ENCODE data around the gene NPAS3.

The NPAS3 gene

DNA sequence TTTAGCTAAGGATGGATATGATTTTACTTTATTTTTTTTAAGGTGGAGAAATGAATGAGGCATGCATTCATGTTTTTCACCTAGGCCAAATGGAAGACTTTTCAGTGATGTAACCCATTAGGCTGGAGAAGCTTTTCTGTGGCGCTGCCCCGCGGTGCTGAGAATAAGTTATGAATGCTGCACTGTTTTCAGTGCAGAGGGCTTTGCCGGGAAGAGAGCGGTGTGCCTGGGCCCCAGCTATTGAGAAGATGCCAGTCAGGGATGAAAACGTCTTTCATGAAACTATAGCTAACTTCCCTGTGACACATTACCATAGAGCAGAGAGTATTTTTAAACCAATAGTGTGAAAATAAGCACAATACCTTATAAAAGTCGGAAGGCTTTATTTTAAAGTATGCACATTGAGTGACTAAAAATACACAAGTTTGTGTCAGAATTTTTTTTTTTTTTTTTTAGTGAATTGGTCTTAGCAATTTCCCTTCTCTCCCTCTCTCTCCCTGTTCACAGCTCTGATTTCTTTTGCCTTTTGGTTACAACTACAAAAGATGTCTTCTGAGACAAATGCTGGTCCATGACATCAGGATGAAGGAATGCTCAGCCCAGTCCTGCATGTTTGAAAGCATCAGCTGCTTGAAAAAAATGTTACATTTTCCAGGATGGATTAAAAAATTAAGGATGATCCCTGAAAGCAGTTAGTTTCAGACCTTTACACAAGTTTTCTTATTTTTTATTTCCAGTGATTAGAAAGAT is 48.3 kb downstream of the NPAS3 start:
- Histone ChIP-seq H3K27ac (no peak overlapping the region), H3K36me3 (replicated peaks) (no peaks in the 10 kb centered on the region)
- TF ChIP-seq, protein P1, sequence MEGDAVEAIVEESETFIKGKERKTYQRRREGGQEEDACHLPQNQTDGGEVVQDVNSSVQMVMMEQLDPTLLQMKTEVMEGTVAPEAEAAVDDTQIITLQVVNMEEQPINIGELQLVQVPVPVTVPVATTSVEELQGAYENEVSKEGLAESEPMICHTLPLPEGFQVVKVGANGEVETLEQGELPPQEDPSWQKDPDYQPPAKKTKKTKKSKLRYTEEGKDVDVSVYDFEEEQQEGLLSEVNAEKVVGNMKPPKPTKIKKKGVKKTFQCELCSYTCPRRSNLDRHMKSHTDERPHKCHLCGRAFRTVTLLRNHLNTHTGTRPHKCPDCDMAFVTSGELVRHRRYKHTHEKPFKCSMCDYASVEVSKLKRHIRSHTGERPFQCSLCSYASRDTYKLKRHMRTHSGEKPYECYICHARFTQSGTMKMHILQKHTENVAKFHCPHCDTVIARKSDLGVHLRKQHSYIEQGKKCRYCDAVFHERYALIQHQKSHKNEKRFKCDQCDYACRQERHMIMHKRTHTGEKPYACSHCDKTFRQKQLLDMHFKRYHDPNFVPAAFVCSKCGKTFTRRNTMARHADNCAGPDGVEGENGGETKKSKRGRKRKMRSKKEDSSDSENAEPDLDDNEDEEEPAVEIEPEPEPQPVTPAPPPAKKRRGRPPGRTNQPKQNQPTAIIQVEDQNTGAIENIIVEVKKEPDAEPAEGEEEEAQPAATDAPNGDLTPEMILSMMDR (IDR thresholded peaks at IDR 0.05; ENCODE audit: low read depth, low read length, missing control alignments): no peak

DNA sequence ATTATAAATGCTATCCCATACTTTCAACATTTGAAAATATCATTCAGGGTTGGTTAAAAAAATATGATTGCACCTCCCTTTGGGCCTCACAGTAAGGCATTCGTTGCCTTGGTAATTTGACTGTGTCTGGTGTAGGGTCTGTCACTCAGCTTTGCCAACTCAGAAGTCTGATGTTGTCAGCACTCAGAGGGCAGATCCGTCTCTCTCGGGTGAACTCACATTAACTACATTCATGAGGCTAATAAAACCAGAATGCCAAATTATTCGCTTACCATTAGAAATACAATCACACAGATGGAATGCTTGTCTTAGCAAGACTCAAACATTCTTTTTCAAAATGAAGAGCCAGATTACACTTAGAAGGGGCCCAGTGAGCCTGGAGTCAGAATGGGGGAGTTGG is 53.0 kb downstream of the NPAS3 start:
- Histone ChIP-seq H3K27ac (no peak overlapping the region), H3K36me3 (replicated peaks) (no peaks in the 10 kb centered on the region), H3K4me3 (ENCODE audit: low read depth, low read length) (no peak overlapping the region), H3K27me3 (replicated peaks) (no peaks in the 10 kb centered on the region)
- in situ Hi-C loops (cut with HindIII; ENCODE audit: low pct_ligation_motif_present, low sequenced_read_pairs): no loop called here
- TF ChIP-seq, protein P1 (IDR thresholded peaks at IDR 0.05; ENCODE audit: low read depth, low read length, missing control alignments): no peak
- no peak for DNase-seq

More for the DNA sequence above, 48.3 kb downstream of the NPAS3 start:
- DNase-seq: peak; percentile 66
- H3K27me3 ChIP-seq (replicated peaks): no peaks in the 10 kb centered on the region
- in situ Hi-C loops (cut with HindIII; ENCODE audit: low pct_ligation_motif_present, low sequenced_read_pairs): no loop called here
- no peak overlapping the region for H3K4me3 ChIP-seq (ENCODE audit: low read depth, low read length)

DNA sequence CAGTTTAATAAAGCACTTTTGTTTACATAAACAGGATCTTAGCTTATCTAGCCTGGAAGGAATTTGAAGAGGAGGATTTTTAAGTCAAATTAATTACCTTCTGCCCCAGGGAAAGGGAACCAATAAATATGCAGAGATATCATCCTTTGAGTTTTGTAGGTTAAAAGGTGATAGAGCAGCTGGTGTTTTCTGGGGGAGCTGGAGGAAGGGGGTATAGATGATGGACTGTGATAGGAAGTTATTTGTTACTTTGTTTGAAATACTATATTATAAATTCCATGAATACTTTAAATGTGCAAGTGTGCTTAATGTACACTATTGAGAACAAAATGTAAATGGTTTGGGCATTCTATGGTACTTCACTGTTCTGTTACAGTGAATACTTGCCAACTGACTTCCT is 55.2 kb downstream of the NPAS3 start:
- H3K27ac ChIP-seq: no peak overlapping the region
- TF ChIP-seq, protein P1 (IDR thresholded peaks at IDR 0.05; ENCODE audit: low read depth, low read length, missing control alignments): no peak
- in situ Hi-C loops (cut with HindIII; ENCODE audit: low pct_ligation_motif_present, low sequenced_read_pairs): no loop called here
- H3K36me3 ChIP-seq (replicated peaks): no peaks in the 10 kb centered on the region
- DNase-seq: no peak
- no peak overlapping the region for H3K4me3 ChIP-seq (ENCODE audit: low read depth, low read length)
- H3K27me3 ChIP-seq (replicated peaks): no peaks in the 10 kb centered on the region

DNA sequence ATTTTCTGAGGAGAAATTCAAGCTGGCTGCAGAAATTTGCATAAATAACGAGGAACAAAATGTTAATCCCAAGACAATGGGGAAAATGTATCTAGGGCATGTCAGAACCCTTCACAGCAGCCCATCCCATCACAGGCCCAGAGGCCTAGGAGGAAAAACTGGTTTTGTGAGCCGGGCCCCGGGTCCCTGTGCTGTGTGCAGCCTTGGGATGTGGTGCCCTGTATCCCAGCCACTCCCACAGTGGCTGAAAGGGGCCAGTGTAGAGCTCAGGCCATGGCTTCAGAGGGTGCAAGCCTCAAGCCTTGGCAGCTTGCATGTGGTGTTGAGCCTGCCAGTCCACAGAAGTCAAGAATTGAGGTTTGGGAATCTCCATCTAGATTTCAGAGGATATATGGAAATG is 57.7 kb downstream of the NPAS3 start:
- in situ Hi-C loops (cut with HindIII; ENCODE audit: low pct_ligation_motif_present, low sequenced_read_pairs): no loop called here
- H3K4me3 ChIP-seq (ENCODE audit: low read depth, low read length): no peak overlapping the region

DNA sequence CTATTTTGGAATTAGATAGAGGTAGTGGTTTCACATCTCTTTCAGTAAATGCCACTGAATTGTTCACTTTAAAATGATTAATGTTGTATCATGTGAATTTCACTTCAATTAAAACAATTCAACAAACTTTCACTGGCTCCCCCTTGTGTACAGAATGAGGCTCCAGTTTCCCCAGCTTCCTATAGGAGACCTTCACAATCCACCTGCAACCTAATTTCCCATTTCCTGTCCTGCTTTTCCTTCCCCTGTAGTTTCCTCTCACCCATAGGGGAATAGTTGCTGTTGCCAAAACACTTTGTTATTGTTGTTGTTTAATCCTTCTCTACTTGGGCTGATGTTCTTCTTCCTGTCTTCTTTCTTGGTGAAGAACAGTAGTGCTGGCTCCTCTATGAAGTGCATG is 59.8 kb downstream of the NPAS3 start:
- in situ Hi-C loops (cut with HindIII; ENCODE audit: low pct_ligation_motif_present, low sequenced_read_pairs): no loop called here
- Histone ChIP-seq H3K27ac (no peak overlapping the region), H3K36me3 (replicated peaks) (no peaks in the 10 kb centered on the region), H3K27me3 (replicated peaks) (no peaks in the 10 kb centered on the region), H3K4me3 (ENCODE audit: low read depth, low read length) (no peak overlapping the region)
- TF ChIP-seq, protein P1 (IDR thresholded peaks at IDR 0.05; ENCODE audit: low read depth, low read length, missing control alignments): peak; percentile 73
- DNase-seq: peak; percentile 16

More for the DNA sequence above, 57.7 kb downstream of the NPAS3 start:
- TF ChIP-seq, protein P1 (IDR thresholded peaks at IDR 0.05; ENCODE audit: low read depth, low read length, missing control alignments): no peak
- H3K27ac ChIP-seq: no peak overlapping the region
- no peak for DNase-seq
- no peaks in the 10 kb centered on the region for H3K27me3 ChIP-seq (replicated peaks)
- H3K36me3 ChIP-seq (replicated peaks): no peaks in the 10 kb centered on the region

DNA sequence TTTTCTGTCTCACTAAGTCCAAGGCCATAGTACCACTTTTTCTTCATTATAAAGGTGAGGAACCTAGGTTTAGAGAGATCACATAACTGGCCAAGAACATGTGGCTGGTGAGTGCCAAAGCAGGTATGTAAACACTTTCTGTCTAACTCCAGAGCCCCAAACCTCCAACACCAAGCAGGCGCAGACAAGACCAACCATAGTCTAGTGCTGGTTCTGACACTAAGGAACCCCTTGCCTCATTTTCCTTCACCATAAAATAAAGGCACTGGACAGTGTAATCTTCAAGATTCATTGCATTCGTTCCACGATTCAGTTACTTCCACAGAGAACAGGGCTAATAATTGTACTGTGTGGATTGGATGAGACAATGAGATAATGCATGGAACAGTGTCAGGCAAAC is 71.0 kb downstream of the NPAS3 start:
- Histone ChIP-seq H3K4me3 (ENCODE audit: low read depth, low read length) (no peak overlapping the region), H3K27ac (no peak overlapping the region), H3K27me3 (replicated peaks) (no peaks in the 10 kb centered on the region), H3K36me3 (replicated peaks) (no peaks in the 10 kb centered on the region)
- TF ChIP-seq, protein P1 (IDR thresholded peaks at IDR 0.05; ENCODE audit: low read depth, low read length, missing control alignments): no peak
- in situ Hi-C loops (cut with HindIII; ENCODE audit: low pct_ligation_motif_present, low sequenced_read_pairs): no loop called here
- no peak for DNase-seq
